ENCODE measurements around the gene TMEM198.

The TMEM198 gene

DNA sequence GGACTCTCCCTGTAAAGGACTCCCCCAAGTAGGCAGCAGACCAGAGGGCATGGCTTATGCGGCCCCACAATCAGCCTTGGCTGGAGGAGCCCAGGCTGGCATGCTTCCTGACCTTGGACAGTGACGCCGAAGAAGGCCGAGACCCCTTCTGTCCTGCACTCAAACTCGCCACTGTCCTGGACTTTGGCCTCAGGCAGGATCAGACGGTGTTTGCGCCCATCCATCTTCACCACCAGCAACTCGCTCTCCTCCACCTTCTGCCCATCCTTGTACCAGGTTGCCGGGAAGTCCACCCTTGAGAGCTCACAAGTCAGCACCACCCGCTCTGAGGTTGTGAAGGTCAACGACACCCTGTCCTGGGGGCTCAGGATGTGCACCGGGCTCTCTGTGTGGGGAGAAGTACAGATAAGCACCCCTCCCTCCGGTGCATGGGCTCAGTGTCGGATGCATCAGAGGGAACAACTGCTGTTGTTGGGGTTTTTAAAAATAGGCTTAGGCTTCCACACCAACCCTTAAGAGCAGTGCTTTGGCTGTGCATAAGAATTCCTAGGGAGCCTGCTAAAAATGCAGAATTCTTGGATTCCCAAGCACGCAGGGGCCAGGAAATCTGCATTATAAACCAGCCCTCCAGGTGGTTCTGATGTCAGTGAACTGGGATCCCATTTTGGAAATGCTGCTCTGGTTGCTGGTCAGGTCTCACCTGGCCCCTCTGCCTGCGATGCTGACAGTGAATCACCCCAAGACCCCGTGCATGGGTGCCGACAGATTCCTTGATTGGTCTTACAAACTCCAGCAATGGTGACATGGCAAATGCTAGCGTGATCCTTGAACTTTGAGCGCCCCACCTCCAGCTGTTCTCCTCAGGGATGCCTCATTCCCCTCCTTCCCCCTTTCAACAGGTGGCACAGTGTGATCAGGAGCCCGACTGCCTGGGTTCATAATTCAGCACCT is 21.6 kb downstream of the TMEM198 start:
- no peak overlapping the region for H3K14ac ChIP-seq (ENCODE audit: low read length in 2 of 2)
- no peak overlapping the region for H4K8ac ChIP-seq (ENCODE audit: low read length)
- no peak overlapping the region for H3K4me3 ChIP-seq (ENCODE audit: insufficient read depth in 1 of 2, low read depth in 1 of 2, low read length in 2 of 2)
- 80% methylated on average over 20 of the region's 21 CpGs for WGBS
- H2AFZ ChIP-seq (ENCODE audit: low read depth, low read length) = no peak overlapping the region
- H3K4me1 ChIP-seq (ENCODE audit: control insufficient read depth, insufficient read depth, low read depth, low read length) = peaks cover 22% of the 10 kb centered on the region
- H2AK5ac ChIP-seq (ENCODE audit: low read length, severe bottlenecking) = no peak overlapping the region
- peaks cover 12% of the 10 kb centered on the region for H3K79me1 ChIP-seq (replicated peaks; ENCODE audit: low read length, poor library complexity, severe bottlenecking)
- H3K4me2 ChIP-seq (ENCODE audit: low read length, poor library complexity, severe bottlenecking) = no peak overlapping the region
- H3K18ac ChIP-seq (ENCODE audit: low read depth in 1 of 2, low read length in 2 of 2) = no peak overlapping the region
- no peak overlapping the region for H2BK5ac ChIP-seq (ENCODE audit: low read depth, low read length, poor library complexity, severe bottlenecking)
- H3K27me3 ChIP-seq (ENCODE audit: control insufficient read depth in 1 of 2, insufficient read depth in 1 of 2, low read length in 2 of 2) = peaks cover 0 to 3% of the 10 kb centered on the region in 2 experiments
- no peak overlapping the region for H4K91ac ChIP-seq (ENCODE audit: low read length)
- H3K36me3 ChIP-seq (ENCODE audit: control insufficient read depth in 1 of 2, insufficient read depth in 2 of 2, low read depth in 1 of 2, low read length in 2 of 2) = peaks cover 32 to 56% of the 10 kb centered on the region in 2 experiments
- H2BK15ac ChIP-seq (ENCODE audit: low read depth, poor library complexity, severe bottlenecking) = no peak overlapping the region
- H3K9me3 ChIP-seq (ENCODE audit: control insufficient read depth, low read length) = no peaks in the 10 kb centered on the region
- no peak overlapping the region for H2BK12ac ChIP-seq (ENCODE audit: low read length in 2 of 2)
- no peak overlapping the region for H3K23ac ChIP-seq (ENCODE audit: low read length in 2 of 2)
- no peak overlapping the region for H2BK120ac ChIP-seq (ENCODE audit: low read depth, low read length)
- H3K4ac ChIP-seq (ENCODE audit: low read depth in 1 of 2, low read length in 2 of 2) = no peak overlapping the region
- DNase-seq = no peak
- no peak overlapping the region for H3K27ac ChIP-seq (ENCODE audit: low read length, poor library complexity, severe bottlenecking)
- H3K9ac ChIP-seq (ENCODE audit: low read length) = no peak overlapping the region

- no peak overlapping the region for H3K9ac ChIP-seq (ENCODE audit: low read length)
- H3K14ac ChIP-seq (ENCODE audit: low read length in 2 of 2) = no peak overlapping the region
- H4K8ac ChIP-seq (ENCODE audit: low read length) = no peak overlapping the region
- 87% methylated on average over 11 of the region's 11 CpGs for WGBS
- H2BK5ac ChIP-seq (ENCODE audit: low read depth, low read length, poor library complexity, severe bottlenecking) = no peak overlapping the region
- H3K27ac ChIP-seq (ENCODE audit: low read length, poor library complexity, severe bottlenecking) = no peak overlapping the region
- H2AFZ ChIP-seq (ENCODE audit: low read depth, low read length) = no peak overlapping the region
- no peak for DNase-seq
- H3K36me3 ChIP-seq (ENCODE audit: control insufficient read depth in 1 of 2, insufficient read depth in 2 of 2, low read depth in 1 of 2, low read length in 2 of 2) = peaks cover 32 to 56% of the 10 kb centered on the region in 2 experiments
- H3K23ac ChIP-seq (ENCODE audit: low read length in 2 of 2) = no peak overlapping the region
- no peak overlapping the region for H2BK120ac ChIP-seq (ENCODE audit: low read depth, low read length)
- no peak overlapping the region for H3K4me2 ChIP-seq (ENCODE audit: low read length, poor library complexity, severe bottlenecking)
- H3K79me1 ChIP-seq (replicated peaks; ENCODE audit: low read length, poor library complexity, severe bottlenecking) = peaks cover 15% of the 10 kb centered on the region
- no peak overlapping the region for H3K18ac ChIP-seq (ENCODE audit: low read depth in 1 of 2, low read length in 2 of 2)
- H3K4me1 ChIP-seq (ENCODE audit: control insufficient read depth, insufficient read depth, low read depth, low read length) = peaks cover 18% of the 10 kb centered on the region
- H2BK12ac ChIP-seq (ENCODE audit: low read length in 2 of 2) = no peak overlapping the region
- H3K4ac ChIP-seq (ENCODE audit: low read depth in 1 of 2, low read length in 2 of 2) = no peak overlapping the region
- no peak overlapping the region for H4K91ac ChIP-seq (ENCODE audit: low read length)
- no peak overlapping the region for H2AK5ac ChIP-seq (ENCODE audit: low read length, severe bottlenecking)
- H3K27me3 ChIP-seq (ENCODE audit: control insufficient read depth in 1 of 2, insufficient read depth in 1 of 2, low read length in 2 of 2) = peaks cover 0 to under 1% of the 10 kb centered on the region in 2 experiments
- no peak overlapping the region for H2BK15ac ChIP-seq (ENCODE audit: low read depth, poor library complexity, severe bottlenecking)
- H3K9me3 ChIP-seq (ENCODE audit: control insufficient read depth, low read length) = no peaks in the 10 kb centered on the region
- no peak overlapping the region for H3K4me3 ChIP-seq (ENCODE audit: insufficient read depth in 1 of 2, low read depth in 1 of 2, low read length in 2 of 2)
Observed at GRCh38 chr2:219566640-219567039, 22.8 kb downstream of the TMEM198 start.

DNA sequence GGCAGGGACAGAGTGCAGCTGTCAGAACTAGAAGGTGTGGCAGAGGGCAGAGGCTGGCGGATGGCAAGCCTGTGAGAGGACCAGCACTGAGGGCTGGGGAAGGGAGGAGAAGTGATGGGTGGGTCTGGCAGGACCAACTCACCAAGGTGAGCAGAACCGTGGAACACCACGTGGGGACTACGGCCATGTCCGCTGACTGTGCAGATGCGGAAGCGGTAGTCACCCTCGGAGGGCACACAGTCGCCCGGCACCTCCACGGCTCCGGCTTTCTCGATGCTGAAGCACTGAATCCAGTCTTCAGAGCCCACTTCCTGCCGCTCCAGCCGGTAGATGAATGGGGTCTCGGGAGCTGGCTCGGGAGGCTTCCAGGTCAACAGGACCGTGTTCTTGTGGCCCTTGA is 23.3 kb downstream of the TMEM198 start:
- H2BK12ac ChIP-seq (ENCODE audit: low read length in 2 of 2) = no peak overlapping the region
- H3K4ac ChIP-seq (ENCODE audit: low read depth in 1 of 2, low read length in 2 of 2) = no peak overlapping the region
- 97% methylated on average over 18 of the region's 18 CpGs for WGBS
- H3K9ac ChIP-seq (ENCODE audit: low read length) = no peak overlapping the region
- H3K14ac ChIP-seq (ENCODE audit: low read length in 2 of 2) = no peak overlapping the region
- H3K4me3 ChIP-seq (ENCODE audit: insufficient read depth in 1 of 2, low read depth in 1 of 2, low read length in 2 of 2) = no peak overlapping the region
- H3K4me2 ChIP-seq (ENCODE audit: low read length, poor library complexity, severe bottlenecking) = no peak overlapping the region
- H3K4me1 ChIP-seq (ENCODE audit: control insufficient read depth, insufficient read depth, low read depth, low read length) = peaks cover 21% of the 10 kb centered on the region
- no peak overlapping the region for H3K27ac ChIP-seq (ENCODE audit: low read length, poor library complexity, severe bottlenecking)
- H2AFZ ChIP-seq (ENCODE audit: low read depth, low read length) = no peak overlapping the region
- no peaks in the 10 kb centered on the region for H3K27me3 ChIP-seq (ENCODE audit: control insufficient read depth in 1 of 2, insufficient read depth in 1 of 2, low read length in 2 of 2)
- no peak overlapping the region for H3K18ac ChIP-seq (ENCODE audit: low read depth in 1 of 2, low read length in 2 of 2)
- no peak overlapping the region for H2AK5ac ChIP-seq (ENCODE audit: low read length, severe bottlenecking)
- H4K8ac ChIP-seq (ENCODE audit: low read length) = no peak overlapping the region
- H4K91ac ChIP-seq (ENCODE audit: low read length) = no peak overlapping the region
- H2BK15ac ChIP-seq (ENCODE audit: low read depth, poor library complexity, severe bottlenecking) = no peak overlapping the region
- peaks cover 15% of the 10 kb centered on the region for H3K79me1 ChIP-seq (replicated peaks; ENCODE audit: low read length, poor library complexity, severe bottlenecking)
- H3K9me3 ChIP-seq (ENCODE audit: control insufficient read depth, low read length) = no peaks in the 10 kb centered on the region
- no peak overlapping the region for H3K23ac ChIP-seq (ENCODE audit: low read length in 2 of 2)
- no peak overlapping the region for H2BK120ac ChIP-seq (ENCODE audit: low read depth, low read length)
- H2BK5ac ChIP-seq (ENCODE audit: low read depth, low read length, poor library complexity, severe bottlenecking) = no peak overlapping the region
- no peak for DNase-seq
- H3K36me3 ChIP-seq (ENCODE audit: control insufficient read depth in 1 of 2, insufficient read depth in 2 of 2, low read depth in 1 of 2, low read length in 2 of 2) = peaks cover 31 to 56% of the 10 kb centered on the region in 2 experiments

- no peak overlapping the region for H4K91ac ChIP-seq (ENCODE audit: low read length)
- no peak for DNase-seq
- no peaks in the 10 kb centered on the region for H3K9me3 ChIP-seq (ENCODE audit: control insufficient read depth, low read length)
- H3K4me2 ChIP-seq (ENCODE audit: low read length, poor library complexity, severe bottlenecking) = no peak overlapping the region
- peaks cover 20% of the 10 kb centered on the region for H3K4me1 ChIP-seq (ENCODE audit: control insufficient read depth, insufficient read depth, low read depth, low read length)
- peaks cover 15% of the 10 kb centered on the region for H3K79me1 ChIP-seq (replicated peaks; ENCODE audit: low read length, poor library complexity, severe bottlenecking)
- H3K4ac ChIP-seq (ENCODE audit: low read depth in 1 of 2, low read length in 2 of 2) = no peak overlapping the region
- H4K8ac ChIP-seq (ENCODE audit: low read length) = no peak overlapping the region
- peaks cover 25 to 50% of the 10 kb centered on the region in 2 experiments for H3K36me3 ChIP-seq (ENCODE audit: control insufficient read depth in 1 of 2, insufficient read depth in 2 of 2, low read depth in 1 of 2, low read length in 2 of 2)
- H3K9ac ChIP-seq (ENCODE audit: low read length) = no peak overlapping the region
- no peak overlapping the region for H2BK120ac ChIP-seq (ENCODE audit: low read depth, low read length)
- H2AFZ ChIP-seq (ENCODE audit: low read depth, low read length) = no peak overlapping the region
- no peak overlapping the region for H2BK15ac ChIP-seq (ENCODE audit: low read depth, poor library complexity, severe bottlenecking)
- H2BK5ac ChIP-seq (ENCODE audit: low read depth, low read length, poor library complexity, severe bottlenecking) = no peak overlapping the region
- H3K23ac ChIP-seq (ENCODE audit: low read length in 2 of 2) = no peak overlapping the region
- H3K27me3 ChIP-seq (ENCODE audit: control insufficient read depth in 1 of 2, insufficient read depth in 1 of 2, low read length in 2 of 2) = no peaks in the 10 kb centered on the region
- H3K27ac ChIP-seq (ENCODE audit: low read length, poor library complexity, severe bottlenecking) = no peak overlapping the region
- WGBS = 93% methylated on average over 35 of the region's 35 CpGs
- no peak overlapping the region for H2BK12ac ChIP-seq (ENCODE audit: low read length in 2 of 2)
- H3K4me3 ChIP-seq (ENCODE audit: insufficient read depth in 1 of 2, low read depth in 1 of 2, low read length in 2 of 2) = no peak overlapping the region
- H3K18ac ChIP-seq (ENCODE audit: low read depth in 1 of 2, low read length in 2 of 2) = no peak overlapping the region
- H2AK5ac ChIP-seq (ENCODE audit: low read length, severe bottlenecking) = no peak overlapping the region
- no peak overlapping the region for H3K14ac ChIP-seq (ENCODE audit: low read length in 2 of 2)
Observed at GRCh38 chr2:219567791-219568361, 24.0 kb downstream of the TMEM198 start.

Data from mesenchymal stem cell (in vitro differentiated cells and primary cell).